AG09319 (cell line): ENCODE measurements around the gene HLA-DRB1.
"Not testable (repeated sequence)": the region's sequence is repeated elsewhere in the genome, so short reads cannot be mapped to it uniquely, and the experiment has no call there.

Experiments
- DNase-seq: peaks from one replicate; pipeline ENCODE4 v3.0.0-alpha.2; 2010; ENCODE audit warnings: low read depth; ENCODE audit errors: extremely low read depth
- TF ChIP-seq, protein P1 (sequence below): IDR thresholded peaks from 2 replicates; pipeline ENCODE4 v1.5.1; 2011; ENCODE audit warnings: low read depth, mild to moderate bottlenecking, inconsistent platforms, low read length, moderate library complexity

Gene HLA-DRB1

DNA sequence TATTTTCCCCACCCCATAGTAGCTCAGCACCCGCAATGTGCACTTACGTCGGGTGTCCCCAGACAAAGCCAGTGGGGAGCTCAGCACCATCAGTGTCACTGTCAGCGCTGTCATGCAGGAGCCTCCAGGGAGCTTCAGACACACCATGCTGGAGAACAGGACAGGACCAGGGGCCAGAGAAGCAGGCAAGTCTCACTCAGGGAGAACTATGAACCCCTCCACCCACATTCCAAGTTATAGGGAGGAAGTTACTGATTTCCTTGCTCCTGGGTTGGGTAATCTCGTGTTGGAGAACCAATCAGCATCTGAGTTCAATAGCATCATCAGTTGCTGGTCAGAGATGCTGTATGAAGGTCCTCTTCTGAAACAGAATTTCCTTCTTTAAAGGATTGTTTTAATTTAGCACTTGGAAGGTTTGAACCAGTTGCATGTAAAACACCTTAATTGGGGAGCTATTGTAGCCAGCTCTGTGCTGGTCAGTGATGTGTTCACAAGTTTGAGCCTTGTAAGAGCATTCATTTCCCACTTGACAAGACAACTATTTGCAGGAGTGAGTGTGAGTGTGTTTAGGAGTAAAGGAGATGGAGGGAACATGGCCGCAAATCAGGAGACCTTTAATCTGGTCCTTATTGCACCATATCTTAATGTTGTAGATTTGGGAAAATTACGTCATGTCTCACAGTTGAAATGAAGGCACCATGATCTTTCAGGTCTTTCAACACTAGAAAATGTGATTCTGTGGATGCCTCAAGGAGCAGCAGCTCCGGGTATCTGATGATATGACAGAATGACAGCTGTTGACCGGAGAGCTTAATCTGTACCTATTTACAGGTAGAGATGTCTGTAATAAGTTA is at the start of gene HLA-DRB1:
HLA-DRB1 (minus strand) TSS at position 253 of the 854 bp plus-strand sequence; CDS start at position 147, 106 bp downstream.
- no peak for DNase-seq

DNA sequence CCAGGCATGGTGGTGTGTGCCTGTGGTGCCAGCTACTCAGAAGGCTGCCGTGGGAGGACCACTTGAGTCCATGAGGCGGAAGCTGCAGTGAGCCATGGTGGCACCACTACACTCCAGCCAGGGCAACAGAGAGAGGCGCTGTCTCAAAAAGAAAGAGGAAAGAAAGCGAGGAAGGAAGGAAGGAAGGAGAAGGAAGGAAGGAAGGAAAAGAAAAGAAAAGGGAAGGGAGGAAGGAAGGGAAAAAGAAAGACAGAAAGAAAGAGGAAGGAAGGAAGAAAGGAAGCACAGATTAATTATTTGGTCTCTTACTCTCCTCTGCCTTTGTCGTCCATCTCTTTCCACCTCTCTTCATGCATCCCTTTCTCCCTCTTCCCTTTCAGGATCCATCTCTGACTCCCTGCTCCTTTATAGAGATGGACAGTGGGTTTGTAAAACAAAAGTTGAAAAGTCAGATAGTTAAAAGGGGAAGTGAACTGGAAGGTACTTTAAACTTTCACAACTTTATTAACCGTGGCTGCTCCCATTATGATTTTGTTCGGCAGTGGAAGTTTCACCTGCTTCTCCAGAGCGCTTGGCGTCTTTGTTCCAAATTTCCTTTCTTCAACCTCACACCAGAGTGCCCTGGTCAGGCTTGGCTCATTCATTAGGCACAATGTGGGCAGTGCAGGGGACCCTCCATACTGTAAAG is 49.0 kb upstream of the HLA-DRB1 start:
- no peak for DNase-seq
- TF ChIP-seq, protein P1, sequence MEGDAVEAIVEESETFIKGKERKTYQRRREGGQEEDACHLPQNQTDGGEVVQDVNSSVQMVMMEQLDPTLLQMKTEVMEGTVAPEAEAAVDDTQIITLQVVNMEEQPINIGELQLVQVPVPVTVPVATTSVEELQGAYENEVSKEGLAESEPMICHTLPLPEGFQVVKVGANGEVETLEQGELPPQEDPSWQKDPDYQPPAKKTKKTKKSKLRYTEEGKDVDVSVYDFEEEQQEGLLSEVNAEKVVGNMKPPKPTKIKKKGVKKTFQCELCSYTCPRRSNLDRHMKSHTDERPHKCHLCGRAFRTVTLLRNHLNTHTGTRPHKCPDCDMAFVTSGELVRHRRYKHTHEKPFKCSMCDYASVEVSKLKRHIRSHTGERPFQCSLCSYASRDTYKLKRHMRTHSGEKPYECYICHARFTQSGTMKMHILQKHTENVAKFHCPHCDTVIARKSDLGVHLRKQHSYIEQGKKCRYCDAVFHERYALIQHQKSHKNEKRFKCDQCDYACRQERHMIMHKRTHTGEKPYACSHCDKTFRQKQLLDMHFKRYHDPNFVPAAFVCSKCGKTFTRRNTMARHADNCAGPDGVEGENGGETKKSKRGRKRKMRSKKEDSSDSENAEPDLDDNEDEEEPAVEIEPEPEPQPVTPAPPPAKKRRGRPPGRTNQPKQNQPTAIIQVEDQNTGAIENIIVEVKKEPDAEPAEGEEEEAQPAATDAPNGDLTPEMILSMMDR: no peak

More for the DNA sequence above, at the start of gene HLA-DRB1:
- TF ChIP-seq, protein P1: no peak

DNA sequence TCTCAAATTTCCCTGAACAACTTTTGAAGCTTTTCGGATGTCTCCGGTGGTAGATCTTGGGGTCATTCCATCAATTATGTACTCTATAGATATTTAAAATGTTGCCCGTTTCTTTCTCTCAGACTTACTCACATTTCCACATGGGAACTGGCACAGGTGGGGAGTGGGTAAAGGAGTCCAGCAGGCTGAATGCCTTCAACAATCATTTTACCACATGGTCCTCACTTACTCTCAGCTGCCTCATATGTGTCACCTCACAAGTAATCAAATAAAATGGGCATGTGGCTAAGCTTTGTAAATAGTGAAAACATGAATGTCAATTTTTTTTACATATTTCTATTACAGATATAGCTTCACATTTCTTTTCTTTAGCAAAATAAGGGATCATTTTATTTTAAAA is 48.2 kb upstream of the HLA-DRB1 start:
- no peak for DNase-seq
- TF ChIP-seq, protein P1: no peak

DNA sequence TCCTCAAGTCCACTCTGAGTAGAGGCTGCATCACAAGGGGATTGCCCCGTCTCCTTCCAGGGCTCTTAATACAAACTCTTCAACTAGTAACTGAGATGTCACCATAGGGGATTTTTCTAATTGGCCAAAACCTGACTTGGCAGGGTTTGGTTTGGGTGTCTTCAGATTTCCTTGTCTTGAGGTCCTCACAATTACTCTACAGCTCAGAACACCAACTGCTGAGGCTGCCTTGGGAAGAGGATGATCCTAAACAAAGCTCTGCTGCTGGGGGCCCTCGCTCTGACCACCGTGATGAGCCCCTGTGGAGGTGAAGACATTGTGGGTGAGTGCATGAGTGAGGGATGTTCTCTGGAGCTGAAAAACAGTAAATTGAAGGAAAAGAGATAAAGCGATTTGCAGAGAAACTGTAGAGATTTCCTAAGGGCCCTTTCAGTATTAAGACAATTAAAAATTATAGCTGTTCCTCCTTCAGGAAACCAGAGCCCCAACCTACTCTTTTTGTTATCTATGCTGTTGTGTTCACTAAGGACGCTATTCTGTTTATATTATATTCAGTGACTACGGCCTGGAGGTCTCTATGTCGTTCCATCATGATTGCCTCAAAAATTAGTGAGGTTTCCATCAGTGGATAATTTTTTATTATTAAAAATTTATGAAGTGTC is 47.7 kb upstream of the HLA-DRB1 start, which contains the start of gene HLA-DQA1:
HLA-DQA1 (plus strand) TSS at position 188 of the 662 bp plus-strand sequence; CDS start at position 241, 53 bp downstream.
- DNase-seq: no peak
- TF ChIP-seq, protein P1: no peak

DNA sequence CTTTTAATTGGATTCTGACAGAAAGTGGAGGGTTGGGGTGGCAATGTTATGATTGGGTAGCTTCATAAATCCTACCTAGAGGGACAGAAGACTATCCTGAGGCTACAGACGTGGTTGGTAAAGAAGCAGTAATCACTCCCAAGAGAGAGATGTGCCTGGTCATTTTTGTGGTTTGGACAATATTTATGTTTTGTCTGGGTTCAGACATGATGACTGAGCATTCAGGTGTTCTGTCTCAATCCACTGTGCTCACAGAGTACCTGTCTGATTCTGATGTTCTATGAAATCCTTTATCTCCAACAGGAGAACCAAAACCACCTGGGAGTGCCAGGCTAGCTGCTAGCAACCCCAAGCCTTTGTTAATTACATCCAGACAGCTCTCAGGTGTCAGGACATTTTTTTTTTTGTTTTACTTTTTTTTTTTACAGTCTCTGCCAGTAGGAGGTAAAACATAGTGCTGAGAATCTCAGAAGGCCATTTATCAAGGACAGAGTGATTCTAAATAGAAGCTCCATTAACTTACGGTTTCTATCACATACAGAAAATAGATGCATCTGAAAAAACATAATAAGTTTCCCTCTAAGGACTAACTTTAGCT is 46.0 kb upstream of the HLA-DRB1 start:
- TF ChIP-seq, protein P1: no peak
- no peak for DNase-seq

DNA sequence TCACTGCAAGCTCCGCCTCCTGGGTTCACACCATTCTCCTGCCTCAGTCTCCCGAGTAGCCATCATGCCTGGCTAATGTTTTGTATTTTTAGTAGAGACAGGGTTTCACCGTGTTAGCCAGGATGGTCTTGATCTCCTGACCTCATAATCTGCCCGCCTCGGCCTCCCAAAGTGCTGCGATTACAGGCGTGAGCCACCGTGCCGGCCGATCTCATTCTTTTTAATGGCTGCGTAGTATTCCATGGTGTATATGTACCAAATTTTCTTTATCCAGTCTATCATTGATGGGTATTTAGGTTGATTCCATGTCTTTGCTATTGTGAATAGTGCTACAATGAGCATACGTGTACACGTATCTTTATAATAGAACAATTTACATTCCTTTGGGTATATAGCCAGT is 40.1 kb upstream of the HLA-DRB1 start:
- not testable (repeated sequence) for DNase-seq

DNA sequence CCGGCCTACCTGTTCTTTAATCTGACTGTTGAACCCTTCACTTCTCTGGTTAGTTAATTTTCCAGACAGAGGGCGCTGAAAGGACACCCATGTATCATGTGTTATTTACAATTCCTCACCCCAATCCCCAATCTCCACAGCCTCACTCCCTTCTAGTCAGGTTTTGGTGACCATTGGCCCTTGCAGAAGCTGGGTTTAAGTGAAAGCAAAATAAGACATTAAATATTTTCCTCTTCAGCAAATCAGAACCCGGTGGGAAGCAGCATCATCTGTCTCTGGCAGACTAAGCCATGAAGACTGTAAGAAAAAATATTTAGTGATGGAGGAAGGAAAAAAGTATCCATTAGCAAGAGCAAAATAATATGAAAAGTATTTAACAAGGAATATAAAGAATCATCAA is 38.2 kb upstream of the HLA-DRB1 start:
- no peak for DNase-seq
- TF ChIP-seq, protein P1: no peak
